ENCODE results near the gene TYRP1. TPM values are rescaled to one million over a fixed set of nuclear protein-coding genes. Genes with fewer than 3 reads are reported as not detected.

Gene TYRP1
- total RNA-seq, 4 donors from 2014 or later, result 0.63 to 0.83 TPM; not detected in 2

DNA sequence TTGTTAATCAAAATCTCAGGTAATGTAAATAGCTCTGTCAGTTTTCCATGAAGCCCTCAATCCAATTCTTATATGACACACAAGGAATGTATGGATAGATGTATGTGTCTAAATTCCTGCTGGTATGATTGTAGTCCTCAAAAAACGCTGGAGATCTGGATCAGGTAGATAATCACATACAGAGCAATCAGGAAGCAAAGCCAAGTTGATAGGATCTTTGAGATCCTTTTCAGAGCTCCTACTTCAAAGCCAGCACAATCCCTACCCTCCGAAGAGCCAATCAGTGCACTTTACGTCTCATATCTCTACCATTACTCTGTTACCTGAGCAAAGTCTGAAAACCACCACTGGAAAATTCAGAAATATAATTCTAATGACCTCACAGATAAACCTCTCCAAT is 27.4 kb downstream of the TYRP1 start:
- Histone ChIP-seq H3K36me3 (no peaks in the 10 kb centered on the region), H3K4me3 (no peak overlapping the region), H3K4me1 (peaks cover 0 to 10% (median 7%) of the 10 kb centered on the region in 4 donors), H3K27ac (replicated peaks in 1 of 4) (no peak overlapping the region), H3K9me3 (no peaks in the 10 kb centered on the region), H3K27me3 (no peaks in the 10 kb centered on the region)
- TF ChIP-seq POLR2A (IDR thresholded peaks at IDR 0.05; ENCODE audit: low read depth), result no peak
- TF ChIP-seq EP300 (IDR thresholded peaks at IDR 0.05), result no peak
- no peak for TF ChIP-seq POLR2AphosphoS5 (IDR thresholded peaks at IDR 0.05)
- TF ChIP-seq CTCF (IDR thresholded peaks at IDR 0.05), result no peak
- intact Hi-C loops (cut with DNase I), result loop anchor here (10.0 kb wide), 1 partner anchor 264 kb away; no protein-coding TSS in a partner anchor
- DNase-seq (ENCODE audit: extremely low spot score), result no peak
- 80% methylated on average over 3 of the region's 3 CpGs for WGBS

GRCh38 chr9:12722131-12722530 is 28.9 kb downstream of the TYRP1 start:
- no peaks in the 10 kb centered on the region for H3K9me3 ChIP-seq
- intact Hi-C loops (cut with DNase I), result loop anchor here (2.0 to 10.0 kb wide), 4 partner anchors 53 to 367 kb away; partner anchors contain the start of gene LURAP1L
- H3K4me3 ChIP-seq, result no peak overlapping the region
- TF ChIP-seq EP300 (IDR thresholded peaks at IDR 0.05) (no peak), POLR2A (IDR thresholded peaks at IDR 0.05; ENCODE audit: low read depth) (no peak), POLR2AphosphoS5 (IDR thresholded peaks at IDR 0.05) (no peak), CTCF (IDR thresholded peaks at IDR 0.05) (no peak)
- H3K36me3 ChIP-seq, result no peaks in the 10 kb centered on the region
- peaks cover 0 to 10% (median 7%) of the 10 kb centered on the region in 4 donors for H3K4me1 ChIP-seq
- H3K27ac ChIP-seq (replicated peaks in 1 of 4), result no peak overlapping the region
- no peak for DNase-seq (ENCODE audit: extremely low spot score)
- WGBS, result 86% methylated on average over 2 of the region's 2 CpGs
- H3K27me3 ChIP-seq, result no peaks in the 10 kb centered on the region

- WGBS, result 53% methylated on average over 5 of the region's 5 CpGs
- Histone ChIP-seq H3K27ac (replicated peaks in 1 of 4) (no peak overlapping the region), H3K36me3 (no peaks in the 10 kb centered on the region), H3K27me3 (no peaks in the 10 kb centered on the region), H3K4me1 (peaks cover 0 to 10% (median 7%) of the 10 kb centered on the region in 4 donors), H3K9me3 (no peaks in the 10 kb centered on the region), H3K4me3 (no peak overlapping the region)
- TF ChIP-seq POLR2A (IDR thresholded peaks at IDR 0.05; ENCODE audit: low read depth) (no peak), CTCF (IDR thresholded peaks at IDR 0.05) (peak; percentile 52 to 69 (median 59)), POLR2AphosphoS5 (IDR thresholded peaks at IDR 0.05) (no peak), EP300 (IDR thresholded peaks at IDR 0.05) (no peak)
- no peak for DNase-seq (ENCODE audit: extremely low spot score)
- intact Hi-C loops (cut with DNase I), result loop anchor here (2.0 to 10.0 kb wide), 4 partner anchors 51 to 365 kb away; partner anchors contain the start of gene LURAP1L
These were observed 30.3 kb downstream of the TYRP1 start for GRCh38 chr9:12723409-12724028.

DNA sequence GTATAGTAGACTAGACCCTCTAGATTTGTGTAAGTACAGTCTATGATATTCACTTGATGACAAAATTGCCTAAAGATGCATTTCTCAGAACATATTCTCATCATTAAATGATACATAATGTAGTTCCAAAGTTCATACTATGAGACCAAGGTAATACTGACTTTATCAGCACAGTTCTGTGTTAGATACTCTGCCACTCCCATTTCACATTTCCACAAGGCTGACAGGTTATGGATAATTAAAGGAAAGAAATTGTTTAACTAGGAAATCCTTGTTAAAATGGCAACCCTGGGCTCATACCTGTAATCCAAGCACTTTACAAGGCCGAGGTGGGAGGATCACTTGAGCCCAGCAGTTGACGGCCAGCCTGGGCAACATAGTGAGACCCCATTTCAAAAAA is 33.6 kb downstream of the TYRP1 start:
- Histone ChIP-seq H3K36me3 (no peaks in the 10 kb centered on the region), H3K9me3 (no peaks in the 10 kb centered on the region), H3K27ac (replicated peaks in 1 of 4) (no peak overlapping the region), H3K27me3 (no peaks in the 10 kb centered on the region), H3K4me1 (peaks cover 0 to 8% (median 7%) of the 10 kb centered on the region in 4 donors), H3K4me3 (no peak overlapping the region)
- intact Hi-C loops (cut with DNase I), result loop anchor here (10.0 kb wide), 1 partner anchor 258 kb away; no protein-coding TSS in a partner anchor
- TF ChIP-seq CTCF (IDR thresholded peaks at IDR 0.05) (no peak), EP300 (IDR thresholded peaks at IDR 0.05) (no peak), POLR2A (IDR thresholded peaks at IDR 0.05; ENCODE audit: low read depth) (no peak), POLR2AphosphoS5 (IDR thresholded peaks at IDR 0.05) (no peak)
- no peak for DNase-seq (ENCODE audit: extremely low spot score)
- 96% methylated on average over 2 of the region's 2 CpGs for WGBS
